ENCODE data around the gene MCTP1.

- TF ChIP-seq YY1 (IDR thresholded peaks at IDR 0.05; ENCODE audit: low read depth) (no peak), EP300 (IDR thresholded peaks at IDR 0.05; ENCODE audit: borderline replicate concordance) (no peak), TAF1 (IDR thresholded peaks at IDR 0.05; ENCODE audit: low read depth) (no peak), MAX (IDR thresholded peaks at IDR 0.05) (no peak), NFIC (IDR thresholded peaks at IDR 0.05) (no peak), CREB1 (IDR thresholded peaks at IDR 0.05; ENCODE audit: low read depth) (no peak)
- TF ChIP-seq, protein P1, sequence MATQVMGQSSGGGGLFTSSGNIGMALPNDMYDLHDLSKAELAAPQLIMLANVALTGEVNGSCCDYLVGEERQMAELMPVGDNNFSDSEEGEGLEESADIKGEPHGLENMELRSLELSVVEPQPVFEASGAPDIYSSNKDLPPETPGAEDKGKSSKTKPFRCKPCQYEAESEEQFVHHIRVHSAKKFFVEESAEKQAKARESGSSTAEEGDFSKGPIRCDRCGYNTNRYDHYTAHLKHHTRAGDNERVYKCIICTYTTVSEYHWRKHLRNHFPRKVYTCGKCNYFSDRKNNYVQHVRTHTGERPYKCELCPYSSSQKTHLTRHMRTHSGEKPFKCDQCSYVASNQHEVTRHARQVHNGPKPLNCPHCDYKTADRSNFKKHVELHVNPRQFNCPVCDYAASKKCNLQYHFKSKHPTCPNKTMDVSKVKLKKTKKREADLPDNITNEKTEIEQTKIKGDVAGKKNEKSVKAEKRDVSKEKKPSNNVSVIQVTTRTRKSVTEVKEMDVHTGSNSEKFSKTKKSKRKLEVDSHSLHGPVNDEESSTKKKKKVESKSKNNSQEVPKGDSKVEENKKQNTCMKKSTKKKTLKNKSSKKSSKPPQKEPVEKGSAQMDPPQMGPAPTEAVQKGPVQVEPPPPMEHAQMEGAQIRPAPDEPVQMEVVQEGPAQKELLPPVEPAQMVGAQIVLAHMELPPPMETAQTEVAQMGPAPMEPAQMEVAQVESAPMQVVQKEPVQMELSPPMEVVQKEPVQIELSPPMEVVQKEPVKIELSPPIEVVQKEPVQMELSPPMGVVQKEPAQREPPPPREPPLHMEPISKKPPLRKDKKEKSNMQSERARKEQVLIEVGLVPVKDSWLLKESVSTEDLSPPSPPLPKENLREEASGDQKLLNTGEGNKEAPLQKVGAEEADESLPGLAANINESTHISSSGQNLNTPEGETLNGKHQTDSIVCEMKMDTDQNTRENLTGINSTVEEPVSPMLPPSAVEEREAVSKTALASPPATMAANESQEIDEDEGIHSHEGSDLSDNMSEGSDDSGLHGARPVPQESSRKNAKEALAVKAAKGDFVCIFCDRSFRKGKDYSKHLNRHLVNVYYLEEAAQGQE (IDR thresholded peaks at IDR 0.05; ENCODE audit: low read depth): no peak
Observed at GRCh38 chr5:94888674-94889073, 396.2 kb downstream of the MCTP1 start.
